NB4 (cell line): Measurements from ENCODE around the gene PSMG3.

Experiments
- CTCF ChIP-seq: IDR thresholded peaks from one replicate; pipeline ENCODE4 v1.5.1; 2012; ENCODE audit warnings: low read depth, low read length
- MYC ChIP-seq: IDR thresholded peaks from 2 replicates; pipeline ENCODE4 v1.6.1; 2011; ENCODE audit warnings: low read depth, low read length

GRCh38 chr7:1553512-1554210 lies 16.2 kb downstream of the PSMG3 start:
- no peak for TF ChIP-seq CTCF
- TF ChIP-seq MYC: no peak
